Stimulated activated naive CD8-positive, alpha-beta T cell treated with anti-CD3 and anti-CD28 coated beads, Interleukin-15, Interleukin-2, amounts not matched to agents 100 ng/mL and 50 ng/mL, for 24 hours (primary cell): Measurements from ENCODE around the gene PC.

Experiments used
- H3K27ac Mint-ChIP-seq: one replicate; pipeline ENCODE4 v1.8.0; 2021; ENCODE audit warnings: mild to moderate bottlenecking, mixed read lengths
- H3K27me3 Mint-ChIP-seq: one replicate; pipeline ENCODE4 v1.8.0; 2021; ENCODE audit warnings: mixed read lengths
- H3K36me3 Mint-ChIP-seq: one replicate; pipeline ENCODE4 v1.8.0; 2021; ENCODE audit warnings: low read depth, mixed read lengths
- H3K4me1 Mint-ChIP-seq: one replicate; pipeline ENCODE4 v1.8.0; 2021; ENCODE audit warnings: low read depth, mixed read lengths
- H3K4me3 Mint-ChIP-seq: one replicate; pipeline ENCODE4 v1.8.0; 2021; ENCODE audit warnings: mild to moderate bottlenecking, mixed read lengths
- H3K9me3 Mint-ChIP-seq: one replicate; pipeline ENCODE4 v1.8.0; 2021; ENCODE audit warnings: mixed read lengths

The PC gene

GRCh38 chr11:66986178-66986545, 28.0 kb upstream of the PC start:
- peaks cover 6% of the 10 kb centered on the region for H3K4me1 Mint-ChIP-seq
- H3K27me3 Mint-ChIP-seq, result peaks cover 21% of the 10 kb centered on the region
- H3K27ac Mint-ChIP-seq, result no peak overlapping the region
- no peaks in the 10 kb centered on the region for H3K9me3 Mint-ChIP-seq
- no peaks in the 10 kb centered on the region for H3K36me3 Mint-ChIP-seq
- no peak overlapping the region for H3K4me3 Mint-ChIP-seq

- H3K36me3 Mint-ChIP-seq, result no peaks in the 10 kb centered on the region
- no peak overlapping the region for H3K4me3 Mint-ChIP-seq
- H3K27ac Mint-ChIP-seq, result no peak overlapping the region
- H3K4me1 Mint-ChIP-seq, result peaks cover 6% of the 10 kb centered on the region
- no peaks in the 10 kb centered on the region for H3K9me3 Mint-ChIP-seq
- peaks cover 21% of the 10 kb centered on the region for H3K27me3 Mint-ChIP-seq
Measured at GRCh38 chr11:66985508-66986177, 27.5 kb upstream of the PC start.

DNA sequence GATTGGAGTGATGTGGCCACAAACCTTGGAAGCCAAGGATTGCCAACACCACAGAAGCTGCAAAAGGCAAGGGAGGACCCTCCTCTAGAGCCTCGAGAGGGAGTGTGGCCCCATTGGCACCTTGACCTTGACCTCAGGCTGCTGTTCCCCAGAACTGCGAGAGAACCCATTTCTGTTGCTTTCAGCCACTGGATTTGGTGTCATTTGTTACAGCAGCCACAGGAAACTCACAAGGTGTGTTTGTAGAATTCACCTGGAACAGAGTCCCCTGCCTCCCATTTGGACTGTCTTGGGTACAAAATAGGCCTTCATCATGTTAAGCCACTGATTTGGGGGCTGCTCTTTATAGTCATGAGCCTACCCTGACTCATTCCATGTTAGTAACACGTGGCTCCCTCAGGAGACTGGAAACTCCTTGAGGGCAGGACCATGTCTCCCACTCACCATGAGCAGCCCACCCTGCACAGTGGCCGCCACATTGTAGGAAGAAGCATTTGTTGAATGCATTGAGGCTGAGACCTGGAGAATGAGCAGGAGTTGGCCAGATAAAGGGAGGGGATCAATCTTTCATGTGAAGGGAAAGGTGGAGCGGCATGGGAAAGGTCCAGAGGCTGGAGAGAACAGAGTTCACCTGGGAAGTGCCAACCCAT, 25.2 kb upstream of the PC start:
- Mint-ChIP-seq H3K9me3 (no peaks in the 10 kb centered on the region), H3K36me3 (no peaks in the 10 kb centered on the region), H3K27ac (no peak overlapping the region), H3K4me1 (peaks cover 6% of the 10 kb centered on the region), H3K27me3 (peaks cover 19% of the 10 kb centered on the region), H3K4me3 (no peak overlapping the region)

DNA sequence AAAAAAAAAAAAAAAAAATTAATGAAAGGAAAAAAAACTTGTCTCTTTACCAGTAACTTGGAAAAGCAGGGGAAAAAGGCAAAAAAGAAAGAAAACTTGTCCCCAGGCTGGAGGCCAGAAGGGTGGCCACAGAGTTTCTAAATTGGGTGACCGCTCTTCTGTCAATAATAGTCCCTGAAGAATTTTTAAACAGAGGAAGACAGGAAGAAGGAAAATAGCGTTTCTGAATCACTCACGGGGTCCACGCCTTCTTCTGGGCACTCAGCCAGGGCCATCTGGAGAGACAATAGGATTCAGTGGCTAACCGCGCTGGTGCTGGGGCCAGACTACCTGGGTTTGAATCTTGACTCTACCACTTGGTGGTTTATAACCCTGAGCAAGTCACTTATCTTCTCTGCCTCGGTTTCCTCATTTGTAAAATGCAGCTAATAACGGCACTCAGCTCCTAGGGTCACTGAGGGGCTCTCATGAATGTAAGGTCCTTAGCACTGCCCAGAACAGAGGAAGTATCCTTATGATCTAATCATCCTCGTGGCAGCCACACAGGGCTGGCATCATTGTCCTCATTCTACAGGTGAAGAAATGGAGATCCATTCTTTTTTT, 23.9 kb upstream of the PC start:
- H3K27me3 Mint-ChIP-seq, result peaks cover 15% of the 10 kb centered on the region

DNA sequence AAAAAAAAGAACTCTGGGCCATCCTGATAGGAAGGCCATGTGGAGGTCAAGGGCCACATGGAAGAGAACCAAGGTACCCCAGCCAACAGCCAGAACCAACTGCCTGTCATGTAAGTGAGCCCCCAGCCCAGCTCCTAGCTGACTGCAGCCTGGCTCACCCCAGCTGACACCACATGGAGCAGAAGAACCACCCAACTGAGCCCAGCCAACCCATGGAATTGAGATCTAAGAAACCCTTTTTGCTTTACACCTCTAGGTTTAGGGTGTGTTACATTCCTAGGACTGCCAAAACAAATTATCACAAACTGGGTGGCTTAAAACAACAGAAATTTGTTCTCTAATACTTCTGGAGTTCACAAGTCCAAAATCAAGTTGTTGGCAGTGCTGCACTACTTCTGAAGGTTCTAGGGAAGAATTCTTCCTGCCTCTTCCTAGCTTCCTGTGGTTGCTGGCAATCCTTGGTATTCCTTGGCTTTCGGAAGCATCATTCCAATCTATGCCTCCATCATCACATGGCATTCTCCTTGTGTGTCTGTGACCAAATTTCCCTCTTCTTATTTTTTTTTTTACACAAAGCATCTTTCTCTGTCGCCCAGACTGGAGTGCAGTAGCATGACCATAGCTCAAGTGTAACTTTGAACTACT, 21.3 kb upstream of the PC start:
- H3K4me1 Mint-ChIP-seq, result peaks cover 6% of the 10 kb centered on the region
- no peaks in the 10 kb centered on the region for H3K36me3 Mint-ChIP-seq
- H3K4me3 Mint-ChIP-seq, result no peak overlapping the region
- H3K27ac Mint-ChIP-seq, result no peak overlapping the region
- H3K27me3 Mint-ChIP-seq, result peaks cover 15% of the 10 kb centered on the region
- no peaks in the 10 kb centered on the region for H3K9me3 Mint-ChIP-seq

More for the DNA sequence above, 23.9 kb upstream of the PC start:
- Mint-ChIP-seq H3K9me3 (no peaks in the 10 kb centered on the region), H3K4me1 (peaks cover 6% of the 10 kb centered on the region), H3K27ac (no peak overlapping the region), H3K4me3 (no peak overlapping the region), H3K36me3 (no peaks in the 10 kb centered on the region)

DNA sequence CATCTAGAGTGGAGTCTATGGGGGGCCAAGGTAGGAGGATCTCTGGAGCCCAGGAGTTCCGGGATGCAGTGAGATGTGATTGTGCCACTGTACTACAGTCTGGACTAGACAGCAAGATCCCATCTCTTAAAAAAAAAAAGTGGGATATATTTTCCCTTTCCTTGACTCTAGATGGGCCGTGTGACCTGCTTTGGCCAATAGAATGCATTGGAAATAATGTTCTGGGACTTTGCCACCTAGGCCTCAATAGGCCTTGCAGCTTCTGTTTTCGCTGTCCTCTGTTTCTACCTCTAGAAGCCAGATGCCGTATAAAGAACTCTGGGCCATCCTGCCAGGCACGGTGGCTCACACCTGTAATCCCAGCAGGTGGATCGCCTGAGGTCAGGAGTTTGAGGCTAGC, 20.5 kb upstream of the PC start:
- no peaks in the 10 kb centered on the region for H3K9me3 Mint-ChIP-seq
- H3K27me3 Mint-ChIP-seq, result peaks cover 11% of the 10 kb centered on the region
- H3K4me3 Mint-ChIP-seq, result no peak overlapping the region
- peaks cover 6% of the 10 kb centered on the region for H3K4me1 Mint-ChIP-seq
- H3K36me3 Mint-ChIP-seq, result no peaks in the 10 kb centered on the region
- no peak overlapping the region for H3K27ac Mint-ChIP-seq

GRCh38 chr11:66978229-66978628, 20.0 kb upstream of the PC start:
- H3K4me3 Mint-ChIP-seq, result no peak overlapping the region
- H3K4me1 Mint-ChIP-seq, result peaks cover 6% of the 10 kb centered on the region

DNA sequence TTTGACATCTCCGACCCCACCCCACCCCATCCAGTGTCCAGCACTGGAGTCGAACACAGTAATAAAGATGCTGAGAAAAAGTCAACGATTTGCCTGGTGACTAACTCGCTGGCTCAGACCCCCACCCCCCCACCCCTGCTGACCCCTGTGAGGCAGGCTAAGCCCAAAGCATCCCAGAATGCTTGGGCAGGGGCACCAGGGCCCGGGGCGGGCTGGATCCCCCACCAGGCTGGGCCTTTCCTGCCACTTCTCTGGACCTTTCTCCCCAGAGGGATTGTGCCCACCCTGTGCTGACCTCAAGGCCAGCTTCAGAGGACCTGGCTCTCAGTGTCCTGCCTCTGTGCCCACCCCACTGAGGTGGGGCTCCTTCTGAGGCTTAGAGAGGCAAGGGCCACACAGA, 18.7 kb upstream of the PC start:
- Mint-ChIP-seq H3K4me3 (no peak overlapping the region), H3K27me3 (peaks cover 8% of the 10 kb centered on the region), H3K27ac (no peak overlapping the region)

More at GRCh38 chr11:66978229-66978628, 20.0 kb upstream of the PC start:
- Mint-ChIP-seq H3K27me3 (peaks cover 9% of the 10 kb centered on the region), H3K9me3 (no peaks in the 10 kb centered on the region), H3K36me3 (no peaks in the 10 kb centered on the region), H3K27ac (no peak overlapping the region)

DNA sequence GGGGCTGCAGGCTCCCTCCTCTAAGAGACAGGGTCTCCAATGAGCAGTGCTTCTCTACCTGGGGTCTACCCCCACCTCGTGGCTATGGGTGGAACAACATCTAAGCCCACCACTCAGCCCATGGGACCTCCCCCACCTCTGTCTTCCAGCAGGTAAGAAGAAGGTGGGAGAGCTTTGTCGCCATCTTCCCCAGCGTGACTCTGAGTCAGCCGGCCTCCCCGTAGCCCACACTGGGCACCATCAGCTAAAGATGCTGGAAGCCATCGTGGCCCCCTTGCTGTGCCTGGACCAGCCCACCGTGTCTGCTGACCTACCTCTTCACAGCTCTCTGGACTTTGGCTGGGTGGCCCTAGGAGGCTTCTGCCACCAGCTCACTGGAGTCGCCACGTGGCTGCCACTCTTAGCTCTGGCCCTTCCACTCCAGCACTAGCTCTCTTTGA, 17.9 kb upstream of the PC start:
- Mint-ChIP-seq H3K27ac (no peak overlapping the region), H3K4me3 (no peak overlapping the region), H3K27me3 (peaks cover 11% of the 10 kb centered on the region), H3K4me1 (peaks cover 6% of the 10 kb centered on the region), H3K36me3 (no peaks in the 10 kb centered on the region), H3K9me3 (no peaks in the 10 kb centered on the region)

More for the DNA sequence above, 18.7 kb upstream of the PC start:
- Mint-ChIP-seq H3K36me3 (no peaks in the 10 kb centered on the region), H3K9me3 (no peaks in the 10 kb centered on the region), H3K4me1 (peaks cover 1% of the 10 kb centered on the region)

DNA sequence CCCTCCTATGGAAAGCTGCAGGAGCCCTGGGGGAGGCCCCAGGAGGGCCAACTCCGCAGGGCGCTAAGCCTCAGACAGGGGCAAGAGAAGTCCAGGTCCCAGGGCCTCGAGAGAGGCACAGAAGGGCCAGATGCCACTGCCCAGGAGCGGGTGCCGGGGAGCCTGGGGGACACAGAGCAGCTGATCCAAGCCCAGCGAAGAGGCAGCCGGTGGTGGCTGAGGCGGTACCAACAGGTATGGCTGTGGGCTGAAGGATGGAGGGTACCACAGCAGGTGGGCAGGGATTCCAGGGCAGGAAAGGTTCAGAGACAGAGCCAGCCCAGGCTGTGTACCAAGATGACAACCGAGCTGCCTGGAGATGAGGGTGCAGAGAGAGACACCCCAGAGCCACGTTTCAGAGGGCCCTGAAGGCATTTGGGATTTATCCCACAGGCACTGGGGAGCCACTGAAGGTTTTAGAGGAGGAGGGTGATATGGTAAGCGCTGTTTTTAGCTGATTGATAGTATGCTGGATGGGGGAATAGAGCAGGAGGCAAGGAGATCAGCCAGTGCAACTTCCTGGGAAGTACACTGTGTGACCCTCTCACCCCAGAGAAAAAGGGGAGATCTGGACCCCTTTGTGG, 17.3 kb upstream of the PC start:
- no peaks in the 10 kb centered on the region for H3K36me3 Mint-ChIP-seq
- no peaks in the 10 kb centered on the region for H3K9me3 Mint-ChIP-seq
- peaks cover 11% of the 10 kb centered on the region for H3K4me1 Mint-ChIP-seq
- no peak overlapping the region for H3K27ac Mint-ChIP-seq
- peaks cover 11% of the 10 kb centered on the region for H3K27me3 Mint-ChIP-seq
- no peak overlapping the region for H3K4me3 Mint-ChIP-seq

GRCh38 chr11:66974724-66975404, 16.7 kb upstream of the PC start, which contains the start of gene C11orf86:
TSS of gene C11orf86 (plus strand) at chr11:66975304. CDS start at chr11:66975363, 59 bp downstream.
- no peaks in the 10 kb centered on the region for H3K9me3 Mint-ChIP-seq
- no peak within 1 kb of the TSS for H3K4me3 Mint-ChIP-seq
- H3K4me1 Mint-ChIP-seq, result peaks cover 17% of the 10 kb centered on the region
- H3K27ac Mint-ChIP-seq, result no peak within 1 kb of the TSS
- H3K27me3 Mint-ChIP-seq, result peaks cover 11% of the 10 kb centered on the region
- no peaks in the 10 kb centered on the region for H3K36me3 Mint-ChIP-seq

- Mint-ChIP-seq H3K27ac (no peak overlapping the region), H3K9me3 (no peaks in the 10 kb centered on the region), H3K36me3 (no peaks in the 10 kb centered on the region), H3K4me1 (peaks cover 17% of the 10 kb centered on the region), H3K4me3 (no peak overlapping the region), H3K27me3 (peaks cover 11% of the 10 kb centered on the region)
Measured at GRCh38 chr11:66973956-66974580, 15.9 kb upstream of the PC start.

DNA sequence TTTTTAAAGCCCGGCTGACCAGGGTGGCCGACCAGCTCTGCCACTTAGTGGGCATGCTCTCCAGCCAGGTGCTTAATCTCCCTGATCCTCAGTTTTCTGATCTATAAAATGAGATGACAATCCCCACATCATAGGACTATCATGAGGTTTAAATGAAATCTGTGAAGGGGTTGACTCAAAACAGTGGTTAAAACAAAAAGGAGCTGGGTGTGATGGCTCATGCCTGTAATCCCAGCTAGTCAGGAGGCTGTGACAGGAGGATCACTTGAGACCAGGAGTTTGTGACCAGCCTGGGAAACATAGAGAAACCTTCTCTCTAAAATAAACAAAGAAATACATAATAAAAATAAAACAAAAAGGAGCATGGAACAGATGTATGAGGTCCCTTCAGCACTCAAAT, 13.3 kb upstream of the PC start:
- Mint-ChIP-seq H3K9me3 (no peaks in the 10 kb centered on the region), H3K4me1 (peaks cover 17% of the 10 kb centered on the region), H3K27ac (no peak overlapping the region), H3K27me3 (peaks cover 11% of the 10 kb centered on the region), H3K36me3 (no peaks in the 10 kb centered on the region), H3K4me3 (no peak overlapping the region)
